ENCODE results near the gene SS18L1.

- TF ChIP-seq CTCF (IDR thresholded peaks at IDR 0.05; ENCODE audit: poor library complexity) (no peak), EZH2phosphoT487 (IDR thresholded peaks at IDR 0.05; ENCODE audit: low read depth, severe bottlenecking, unreplicated experiment) (no peak)
These were observed 62.8 kb downstream of the SS18L1 start for GRCh38 chr20:62206388-62206775.
